Measurements from ENCODE around the gene USP32. TPM values are rescaled to one million over a fixed set of nuclear protein-coding genes. Genes with fewer than 3 reads are reported as not detected.

USP32 gene
- total RNA-seq, 2 donors from 2014 or later: 58.7 to 64.1 TPM

GRCh38 chr17:60371818-60372510 lies 20.0 kb downstream of the USP32 start:
- Mint-ChIP-seq H3K4me3 (peak overlapping the region; percentile 57), H3K27me3 (no peaks in the 10 kb centered on the region), H3K36me3 (no peaks in the 10 kb centered on the region), H3K27ac (peak overlapping the region; percentile 25 to 30), H3K4me1 (ENCODE audit: low read depth in 2 of 2) (peaks cover 15 to 22% of the 10 kb centered on the region in 2 donors), H3K9me3 (no peaks in the 10 kb centered on the region)
- peak in 1 of 2 donors; percentile 46 for ATAC-seq
- no peak for DNase-seq (ENCODE audit: low spot score)

GRCh38 chr17:60371416-60371815 lies 20.5 kb downstream of the USP32 start:
- peak overlapping the region; percentile 57 for H3K4me3 Mint-ChIP-seq
- H3K4me1 Mint-ChIP-seq (ENCODE audit: low read depth in 2 of 2): peaks cover 15 to 22% of the 10 kb centered on the region in 2 donors
- ATAC-seq (no peak), DNase-seq (ENCODE audit: low spot score) (no peak)
- no peaks in the 10 kb centered on the region for H3K36me3 Mint-ChIP-seq
- no peaks in the 10 kb centered on the region for H3K9me3 Mint-ChIP-seq
- peak overlapping the region; percentile 25 to 30 for H3K27ac Mint-ChIP-seq
- no peaks in the 10 kb centered on the region for H3K27me3 Mint-ChIP-seq

GRCh38 chr17:60369727-60370126 lies 22.2 kb downstream of the USP32 start:
- no peak for DNase-seq (ENCODE audit: low spot score)
- H3K27me3 Mint-ChIP-seq: no peaks in the 10 kb centered on the region
- peaks cover 15 to 22% of the 10 kb centered on the region in 2 donors for H3K4me1 Mint-ChIP-seq (ENCODE audit: low read depth in 2 of 2)
- H3K27ac Mint-ChIP-seq: no peak overlapping the region
- ATAC-seq: no peak
- no peak overlapping the region for H3K4me3 Mint-ChIP-seq
- no peaks in the 10 kb centered on the region for H3K36me3 Mint-ChIP-seq
- H3K9me3 Mint-ChIP-seq: no peaks in the 10 kb centered on the region

DNA sequence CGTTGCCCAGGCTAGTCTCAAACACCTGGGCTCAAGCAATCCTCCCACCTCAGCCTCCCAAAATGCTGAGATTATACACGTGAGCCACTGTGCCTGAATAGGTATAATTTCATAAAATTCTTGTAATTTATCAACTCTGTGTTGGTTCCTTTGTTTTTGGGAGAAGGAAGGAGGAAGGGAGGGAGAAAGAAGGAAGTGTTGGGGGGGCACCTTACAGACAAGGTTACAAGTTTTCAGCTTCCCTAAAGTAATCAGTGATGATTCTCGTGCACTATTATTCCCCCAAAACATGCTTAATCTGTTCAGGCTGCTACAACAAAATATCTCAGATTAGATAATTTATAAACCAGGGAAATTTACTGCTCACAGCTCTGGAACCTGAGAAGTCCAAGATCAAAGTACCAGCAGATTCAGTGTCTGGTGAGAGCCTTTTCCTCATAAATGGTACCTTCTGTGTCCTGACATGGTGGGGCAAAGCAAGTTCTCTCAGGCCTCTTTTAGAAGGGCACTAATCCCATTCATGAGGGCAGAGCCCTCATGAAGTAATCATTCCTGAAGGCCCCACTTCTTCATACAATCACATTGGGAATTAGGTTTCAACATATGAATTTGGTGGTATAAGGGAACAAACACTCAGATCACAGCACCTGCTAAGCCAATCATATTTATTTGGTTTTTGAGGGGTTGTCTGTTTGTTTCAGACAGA lies 28.1 kb downstream of the USP32 start:
- Mint-ChIP-seq H3K4me3 (no peak overlapping the region), H3K9me3 (no peaks in the 10 kb centered on the region), H3K27me3 (no peaks in the 10 kb centered on the region), H3K27ac (no peak overlapping the region), H3K4me1 (ENCODE audit: low read depth in 2 of 2) (peaks cover 5 to 12% of the 10 kb centered on the region in 2 donors), H3K36me3 (no peaks in the 10 kb centered on the region)
- DNase-seq (ENCODE audit: low spot score): no peak
- no peak for ATAC-seq

GRCh38 chr17:60362329-60362728 lies 29.6 kb downstream of the USP32 start:
- Mint-ChIP-seq H3K4me3 (no peak overlapping the region), H3K4me1 (ENCODE audit: low read depth in 2 of 2) (peaks cover 5 to 8% of the 10 kb centered on the region in 2 donors), H3K27me3 (no peaks in the 10 kb centered on the region), H3K36me3 (no peaks in the 10 kb centered on the region), H3K9me3 (no peaks in the 10 kb centered on the region), H3K27ac (no peak overlapping the region)
- DNase-seq (ENCODE audit: low spot score) (no peak), ATAC-seq (no peak)

DNA sequence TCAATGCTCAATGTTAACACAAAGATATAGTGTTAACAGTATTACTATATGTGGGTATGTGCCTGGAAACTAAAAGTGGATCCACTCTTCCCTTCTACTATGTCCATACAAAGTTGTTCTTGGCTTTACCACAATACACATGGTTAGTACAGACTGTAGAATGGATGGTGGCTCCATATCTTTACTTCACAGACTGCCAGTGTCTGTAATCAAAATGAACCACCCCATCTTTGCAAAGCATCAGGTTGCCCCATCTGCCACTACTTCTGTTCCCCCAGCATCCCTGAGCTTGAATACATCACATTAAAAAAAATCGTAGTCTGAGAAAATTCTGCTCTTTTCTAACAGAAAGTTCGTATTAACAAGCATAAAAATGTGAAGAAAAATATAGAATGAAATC lies 30.0 kb downstream of the USP32 start:
- Mint-ChIP-seq H3K27me3 (no peaks in the 10 kb centered on the region), H3K9me3 (no peaks in the 10 kb centered on the region), H3K4me1 (ENCODE audit: low read depth in 2 of 2) (peaks cover 5 to 11% of the 10 kb centered on the region in 2 donors), H3K36me3 (no peaks in the 10 kb centered on the region), H3K4me3 (no peak overlapping the region), H3K27ac (no peak overlapping the region)
- DNase-seq (ENCODE audit: low spot score) (no peak), ATAC-seq (no peak)

GRCh38 chr17:60359415-60359814 lies 32.5 kb downstream of the USP32 start:
- no peak overlapping the region for H3K4me3 Mint-ChIP-seq
- H3K27me3 Mint-ChIP-seq: no peaks in the 10 kb centered on the region
- no peak for ATAC-seq
- H3K4me1 Mint-ChIP-seq (ENCODE audit: low read depth in 2 of 2): peaks cover 23 to 36% of the 10 kb centered on the region in 2 donors
- no peak for DNase-seq (ENCODE audit: low spot score)
- no peaks in the 10 kb centered on the region for H3K9me3 Mint-ChIP-seq
- H3K36me3 Mint-ChIP-seq: no peaks in the 10 kb centered on the region
- peak overlapping the region; percentile 48 to 51 for H3K27ac Mint-ChIP-seq

DNA sequence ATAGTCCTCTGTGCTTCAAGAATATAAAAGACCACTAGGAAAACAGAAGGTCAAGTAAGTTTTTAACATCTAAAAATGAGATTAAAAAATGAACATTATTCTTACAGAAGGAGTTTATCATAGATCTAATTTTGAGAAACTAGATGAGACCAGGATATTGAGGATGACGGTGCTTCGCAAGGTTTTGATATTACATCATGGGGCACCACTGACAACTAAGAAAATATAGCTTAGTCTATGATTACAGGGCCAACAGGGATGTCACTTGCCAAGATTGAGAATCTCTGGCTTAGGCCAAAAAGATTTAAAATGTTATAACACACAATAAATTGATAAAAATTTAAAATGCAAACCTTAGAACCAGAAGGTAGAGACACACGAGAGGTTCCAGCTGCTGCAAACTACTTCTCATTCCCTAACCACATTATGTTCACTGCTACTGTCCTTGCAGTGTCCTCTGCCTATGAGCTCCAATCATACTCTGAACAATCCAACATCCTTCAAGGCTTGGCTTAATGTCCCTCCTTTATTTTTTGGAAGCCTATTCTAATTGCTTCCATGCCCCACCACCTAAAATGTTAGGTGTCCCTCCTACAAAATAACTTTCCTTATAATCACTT lies 33.2 kb downstream of the USP32 start:
- H3K27me3 Mint-ChIP-seq: no peaks in the 10 kb centered on the region
- no peaks in the 10 kb centered on the region for H3K36me3 Mint-ChIP-seq
- H3K27ac Mint-ChIP-seq: peak overlapping the region in 1 of 2 donors; percentile 48
- DNase-seq (ENCODE audit: low spot score) (no peak), ATAC-seq (peak in 1 of 2 donors; percentile 45)
- H3K4me1 Mint-ChIP-seq (ENCODE audit: low read depth in 2 of 2): peaks cover 29 to 42% of the 10 kb centered on the region in 2 donors
- H3K4me3 Mint-ChIP-seq: no peak overlapping the region
- H3K9me3 Mint-ChIP-seq: no peaks in the 10 kb centered on the region

GRCh38 chr17:60356940-60357339 lies 35.0 kb downstream of the USP32 start:
- Mint-ChIP-seq H3K4me3 (peak overlapping the region; percentile 79), H3K27me3 (no peaks in the 10 kb centered on the region), H3K9me3 (no peaks in the 10 kb centered on the region), H3K27ac (peak overlapping the region; percentile 60 to 85), H3K36me3 (no peaks in the 10 kb centered on the region), H3K4me1 (ENCODE audit: low read depth in 2 of 2) (peaks cover 32 to 55% of the 10 kb centered on the region in 2 donors)
- ATAC-seq (no peak), DNase-seq (ENCODE audit: low spot score) (no peak)

DNA sequence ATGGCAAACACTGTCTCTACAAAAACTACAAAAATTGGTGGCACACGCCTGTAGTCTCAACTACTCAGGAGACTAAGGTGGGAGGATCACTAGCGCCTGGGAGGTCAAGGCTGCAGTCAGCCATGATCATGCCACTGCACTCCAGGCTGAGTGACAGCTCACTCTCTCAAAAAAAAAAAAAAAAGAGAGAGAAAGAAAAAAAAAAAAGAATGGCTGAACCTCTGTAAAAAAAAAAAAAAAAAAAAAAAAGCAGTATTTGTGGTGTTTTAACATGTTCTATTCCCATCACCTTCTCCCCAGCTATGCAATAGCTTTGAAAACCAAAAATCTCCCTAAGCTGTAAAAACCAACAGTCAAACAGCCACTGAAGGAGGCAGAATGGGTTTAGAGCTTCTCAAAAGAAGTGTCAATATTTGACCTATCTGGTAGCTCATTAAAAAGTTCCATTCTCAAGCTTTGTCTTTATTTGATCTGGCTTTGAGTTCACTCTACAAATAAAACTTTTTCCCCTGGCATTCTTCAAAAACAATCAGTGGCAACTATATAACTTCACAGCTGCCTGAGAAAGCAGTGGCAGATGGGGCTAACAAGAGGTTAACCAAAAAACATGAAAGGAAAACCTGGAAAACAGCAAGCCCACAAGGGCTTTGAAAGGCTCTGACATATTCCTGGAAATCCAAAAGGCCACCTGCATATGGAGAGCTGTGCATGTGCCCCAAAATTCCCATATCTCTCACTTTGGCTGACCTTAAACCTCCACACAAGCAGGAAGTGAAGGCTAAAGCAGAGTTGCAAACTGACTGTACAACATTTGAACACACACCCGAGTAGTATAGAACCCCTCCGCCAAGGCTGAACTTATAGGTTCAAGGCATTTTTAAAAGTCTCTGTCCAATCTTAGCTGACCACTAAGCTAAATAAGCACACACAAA lies 36.0 kb downstream of the USP32 start:
- peak; percentile 34 to 63 for ATAC-seq
- H3K4me1 Mint-ChIP-seq (ENCODE audit: low read depth in 2 of 2): peaks cover 29 to 59% of the 10 kb centered on the region in 2 donors
- no peak for DNase-seq (ENCODE audit: low spot score)
- no peaks in the 10 kb centered on the region for H3K9me3 Mint-ChIP-seq
- no peaks in the 10 kb centered on the region for H3K36me3 Mint-ChIP-seq
- peak overlapping the region; percentile 79 for H3K4me3 Mint-ChIP-seq
- H3K27me3 Mint-ChIP-seq: no peaks in the 10 kb centered on the region
- peak overlapping the region; percentile 60 to 85 for H3K27ac Mint-ChIP-seq

- no peaks in the 10 kb centered on the region for H3K9me3 Mint-ChIP-seq
- no peak for DNase-seq (ENCODE audit: low spot score)
- peak overlapping the region; percentile 79 for H3K4me3 Mint-ChIP-seq
- no peak for ATAC-seq
- H3K36me3 Mint-ChIP-seq: no peaks in the 10 kb centered on the region
- no peaks in the 10 kb centered on the region for H3K27me3 Mint-ChIP-seq
- peaks cover 29 to 57% of the 10 kb centered on the region in 2 donors for H3K4me1 Mint-ChIP-seq (ENCODE audit: low read depth in 2 of 2)
- peak overlapping the region; percentile 41 to 85 for H3K27ac Mint-ChIP-seq
These were observed 37.7 kb downstream of the USP32 start for GRCh38 chr17:60354223-60354622.

DNA sequence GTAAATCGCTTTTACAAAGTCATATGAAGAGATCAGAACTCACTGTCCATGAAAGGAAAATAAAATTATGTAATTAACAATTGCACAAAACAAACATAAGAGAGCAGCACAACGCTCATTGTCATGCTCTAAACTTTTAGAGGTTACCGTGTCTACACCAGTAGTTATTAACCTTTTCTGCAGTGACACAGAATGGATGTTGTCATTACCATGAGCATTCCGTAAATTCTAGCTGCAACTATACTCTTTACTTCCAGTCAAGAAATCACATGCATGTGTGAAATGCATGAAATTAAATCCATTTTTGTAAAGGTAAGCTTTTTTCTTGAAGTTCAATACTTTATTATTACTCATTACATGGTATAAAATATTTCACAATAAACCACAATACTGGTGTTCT lies 38.2 kb downstream of the USP32 start:
- no peaks in the 10 kb centered on the region for H3K36me3 Mint-ChIP-seq
- no peak for ATAC-seq
- no peaks in the 10 kb centered on the region for H3K27me3 Mint-ChIP-seq
- peak overlapping the region; percentile 41 to 85 for H3K27ac Mint-ChIP-seq
- H3K4me3 Mint-ChIP-seq: no peak overlapping the region
- no peak for DNase-seq (ENCODE audit: low spot score)
- peaks cover 29 to 53% of the 10 kb centered on the region in 2 donors for H3K4me1 Mint-ChIP-seq (ENCODE audit: low read depth in 2 of 2)
- no peaks in the 10 kb centered on the region for H3K9me3 Mint-ChIP-seq

DNA sequence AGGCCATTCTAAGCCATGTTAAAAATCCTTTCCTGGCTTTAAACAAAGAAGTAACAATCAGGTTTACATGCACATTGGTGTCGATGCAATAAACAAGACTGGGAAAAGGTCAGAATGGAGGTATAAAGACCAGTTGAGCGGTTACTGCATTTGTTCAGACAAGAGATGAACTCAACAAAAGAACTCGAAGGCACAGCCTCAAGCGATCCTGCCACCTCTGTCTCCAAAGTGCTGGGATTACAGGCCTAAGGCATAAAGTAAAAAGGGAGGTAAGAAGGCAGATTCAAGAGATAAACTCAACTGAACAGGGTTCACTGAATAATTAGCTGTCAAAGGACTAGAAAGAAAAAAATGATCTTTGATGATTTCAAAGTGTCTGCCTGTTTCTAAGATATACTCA lies 39.4 kb downstream of the USP32 start:
- no peaks in the 10 kb centered on the region for H3K9me3 Mint-ChIP-seq
- H3K27me3 Mint-ChIP-seq: no peaks in the 10 kb centered on the region
- H3K4me3 Mint-ChIP-seq: no peak overlapping the region
- no peak overlapping the region for H3K27ac Mint-ChIP-seq
- no peaks in the 10 kb centered on the region for H3K36me3 Mint-ChIP-seq
- DNase-seq (ENCODE audit: low spot score) (no peak), ATAC-seq (no peak)
- peaks cover 33 to 51% of the 10 kb centered on the region in 2 donors for H3K4me1 Mint-ChIP-seq (ENCODE audit: low read depth in 2 of 2)
